HG03354 (cell line): ENCODE data around the gene STARD6.

Experiments
- ATAC-seq: cut with Tn5 transposase; IDR thresholded peaks from one replicate; pipeline ENCODE4 v1.9.1; 2021; ENCODE audit warnings: mild to moderate bottlenecking; ENCODE audit not compliant: unreplicated experiment, poor library complexity, severe bottlenecking

STARD6 gene

DNA sequence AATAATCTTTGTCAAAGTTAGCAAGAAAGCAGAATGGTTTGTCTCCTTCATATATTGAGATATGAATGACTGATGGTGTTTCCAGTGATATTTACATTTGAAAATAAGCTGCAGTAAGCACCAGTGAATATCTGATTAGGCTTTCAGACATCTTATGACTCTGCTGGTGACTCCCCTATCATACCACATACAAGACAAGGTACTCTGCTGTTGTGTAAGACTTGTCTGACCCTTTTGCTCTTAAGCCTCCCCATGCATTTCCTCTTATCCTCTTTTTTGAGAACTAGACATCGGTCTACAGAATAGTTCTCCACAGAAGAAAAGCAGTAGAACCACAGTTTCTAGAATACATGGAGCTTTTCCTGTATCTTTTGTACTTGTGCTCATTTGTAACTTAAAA is 79.0 kb downstream of the STARD6 start:
- ATAC-seq: no peak

DNA sequence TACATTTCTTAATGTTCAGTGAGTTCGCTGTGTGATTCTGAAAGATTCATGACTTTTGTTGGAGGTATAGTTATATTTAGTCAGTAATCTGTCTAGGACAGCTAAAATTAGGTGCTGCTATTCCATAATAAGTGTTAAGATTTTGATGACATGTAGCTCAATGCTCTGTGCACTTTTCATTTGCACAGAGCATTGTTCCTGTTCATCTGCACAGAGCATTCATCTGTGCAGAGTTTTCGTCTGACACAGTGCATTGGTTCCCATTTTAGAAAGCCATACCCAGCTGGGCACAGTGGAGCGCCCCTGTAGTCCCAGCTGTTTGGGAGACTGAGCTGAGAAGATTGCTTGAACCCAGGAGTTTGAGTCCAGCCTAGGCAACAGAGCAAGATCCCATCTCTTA is 79.8 kb downstream of the STARD6 start:
- ATAC-seq: no peak
